ENCODE results near the gene SERPINB3.
"Not testable (repeated sequence)": the region's sequence is repeated elsewhere in the genome, so short reads cannot be mapped to it uniquely, and the experiment has no call there.

The SERPINB3 gene

GRCh38 chr18:63646936-63647335, 14.8 kb downstream of the SERPINB3 start:
- DNase-seq (ENCODE audit: low read depth): no peak

- DNase-seq (ENCODE audit: low read depth): not testable (repeated sequence)
These were observed 17.0 kb downstream of the SERPINB3 start for GRCh38 chr18:63644694-63645093.

- DNase-seq (ENCODE audit: low read depth): not testable (repeated sequence)
These were observed 17.6 kb downstream of the SERPINB3 start, which contains the start of gene SERPINB4 for GRCh38 chr18:63644142-63644541. Gene SERPINB4, minus strand, starts transcription at chr18:63644256. Its CDS starts 679 bp downstream, at chr18:63643577.

- not testable (repeated sequence) for DNase-seq (ENCODE audit: low read depth)
These were observed 18.9 kb downstream of the SERPINB3 start for GRCh38 chr18:63642668-63643356.

DNA sequence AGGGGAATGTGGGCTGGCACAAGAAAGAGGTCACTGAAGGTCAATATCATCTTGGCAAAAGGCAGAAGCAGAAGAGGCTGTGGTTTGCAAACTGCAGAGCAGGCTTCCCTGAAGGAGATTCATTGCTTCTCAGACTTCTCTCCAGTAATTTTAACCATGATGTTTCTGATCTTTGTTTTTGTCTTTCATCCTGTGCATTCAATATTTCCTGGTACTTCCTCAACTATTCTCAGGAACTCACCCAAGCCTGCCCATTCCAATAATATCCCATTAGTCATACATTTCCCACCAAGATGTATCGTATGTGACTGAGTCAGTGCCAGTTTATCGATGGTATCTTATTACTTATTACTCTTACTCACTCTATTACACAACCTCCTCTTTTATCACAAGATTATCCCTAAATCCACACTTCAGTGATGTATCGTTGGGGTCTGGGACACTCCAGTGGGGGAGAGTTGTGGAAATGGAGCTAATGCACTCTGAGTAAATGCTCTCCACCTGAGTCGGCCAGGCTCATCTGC, 20.5 kb downstream of the SERPINB3 start:
- not testable (repeated sequence) for DNase-seq (ENCODE audit: low read depth)

GRCh38 chr18:63637703-63638102, 24.0 kb downstream of the SERPINB3 start:
- no peak for DNase-seq (ENCODE audit: low read depth)

- no peak for DNase-seq (ENCODE audit: low read depth)
These were observed 33.9 kb downstream of the SERPINB3 start for GRCh38 chr18:63627819-63628218.

- DNase-seq (ENCODE audit: low read depth): no peak
These were observed 35.3 kb downstream of the SERPINB3 start for GRCh38 chr18:63626431-63626830.

GRCh38 chr18:63624863-63625262, 36.8 kb downstream of the SERPINB3 start:
- no peak for DNase-seq (ENCODE audit: low read depth)

DNA sequence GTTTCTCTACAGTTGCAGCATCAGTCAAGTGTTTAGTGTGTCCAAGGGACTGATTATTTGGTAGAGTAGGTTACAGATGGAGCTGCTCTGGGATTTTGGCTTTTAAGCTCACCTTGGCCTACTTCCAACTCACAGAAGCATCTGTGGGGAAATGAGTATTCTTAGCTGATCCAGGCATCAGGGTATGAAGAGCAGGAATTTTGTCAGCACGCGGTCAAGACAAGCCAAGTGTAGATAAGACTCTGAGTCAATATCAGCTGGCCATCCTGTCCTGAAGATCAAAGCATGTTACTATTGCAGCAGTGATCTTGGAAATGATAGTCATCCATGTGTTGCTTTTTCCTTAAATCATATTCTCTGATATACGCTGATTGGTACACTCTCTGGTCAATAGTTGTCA, 42.0 kb downstream of the SERPINB3 start:
- no peak for DNase-seq (ENCODE audit: low read depth)

DNA sequence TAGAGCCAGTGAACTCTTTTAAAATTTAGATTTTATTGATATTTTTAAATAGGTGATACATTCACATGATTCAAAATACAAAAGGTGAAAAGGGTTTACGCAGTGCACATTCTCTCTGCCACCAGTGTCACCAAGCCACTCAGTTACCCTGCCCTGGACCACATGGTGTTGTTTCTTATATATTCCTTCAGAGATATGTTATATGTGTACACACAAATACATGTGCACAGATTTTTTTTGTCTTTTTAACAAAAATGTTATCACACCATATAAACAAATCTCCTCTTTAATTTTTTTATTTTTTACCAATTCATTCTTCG, 43.8 kb downstream of the SERPINB3 start:
- DNase-seq (ENCODE audit: low read depth): no peak

- DNase-seq (ENCODE audit: low read depth): no peak
These were observed 44.4 kb downstream of the SERPINB3 start for GRCh38 chr18:63617049-63617914.

DNA sequence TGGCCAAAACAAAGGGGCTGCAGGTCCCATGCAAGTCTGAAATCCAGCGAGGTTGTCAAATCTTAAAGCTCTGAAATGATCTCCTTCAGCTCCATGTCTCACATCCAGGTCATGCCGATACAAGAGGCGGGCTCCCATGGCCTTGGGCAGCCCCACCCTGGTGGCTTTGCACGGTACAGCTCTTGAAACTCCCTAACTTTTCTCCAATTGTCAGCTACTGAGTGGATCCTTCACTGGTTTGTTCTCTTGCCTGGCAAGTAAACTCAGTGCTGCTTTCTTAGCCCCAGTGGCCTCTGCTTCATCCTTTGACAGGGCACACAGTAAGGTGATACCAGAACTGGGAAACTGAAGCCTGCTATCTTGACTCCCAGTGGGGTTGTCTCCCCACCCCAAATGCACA, 48.3 kb downstream of the SERPINB3 start:
- no peak for DNase-seq (ENCODE audit: low read depth)

GRCh38 chr18:63606526-63606925, 55.2 kb downstream of the SERPINB3 start:
- peak; percentile 6 for DNase-seq (ENCODE audit: low read depth)
